ENCODE measurements around the gene THBS3.
A peak's percentile ranks its signal among the peaks of the same experiment; 100 is the strongest.

GRCh38 chr1:155208541-155209311 lies 1.0 kb upstream of the THBS3 start, which contains the start of gene MTX1:
- TF ChIP-seq BHLHE40 (IDR thresholded peaks at IDR 0.05; ENCODE audit: borderline replicate concordance) (no peak), ARNT (IDR thresholded peaks at IDR 0.05) (no peak), FOXA1 (IDR thresholded peaks at IDR 0.05) (no peak), ZNF384 (IDR thresholded peaks at IDR 0.05) (no peak), FOXM1 (IDR thresholded peaks at IDR 0.05; ENCODE audit: borderline replicate concordance) (0 out of 2 replicates have a peak, but pooled peaks have one; percentile 2), HDGF (IDR thresholded peaks at IDR 0.05; ENCODE audit: borderline replicate concordance) (no peak), TARDBP (IDR thresholded peaks at IDR 0.05) (no peak), FOXK2 (IDR thresholded peaks at IDR 0.05) (no peak), SUZ12 (IDR thresholded peaks at IDR 0.05) (no peak), SP1 (IDR thresholded peaks at IDR 0.05) (no peak), NFRKB (IDR thresholded peaks at IDR 0.05) (no peak), PKNOX1 (IDR thresholded peaks at IDR 0.05) (no peak), L3MBTL2 (conservative IDR thresholded peaks at IDR 0.05) (peak; percentile 67), ELF4 (IDR thresholded peaks at IDR 0.05) (no peak; the same call in 1 of the 2 replicates)

All from HEK293T (cell line).